WTC11 (cell line): Measurements from ENCODE around the gene LDB2. TPM values are rescaled to one million over a fixed set of nuclear protein-coding genes. Genes with fewer than 3 reads are reported as not detected.
A peak's percentile ranks its signal among the peaks of the same experiment; 100 is the strongest.

Experiments used
- ATAC-seq: fragments of 200-7000 bp; cut with Tn5 transposase; 2 replicates; pipeline ENCODE4 v1.10.0; 2021; ENCODE audit warnings: mild to moderate bottlenecking, moderate library complexity
- CTCF ChIA-PET: fragments of 300-600 bp; sonication (Branson Sonifier 250); formaldehyde crosslinking; loops from one replicate; lab custom pipeline; 2021; ENCODE audit warnings: antibody characterized with exemption; lab: Charles Lee
- POLR2A ChIA-PET: fragments of 350-600 bp; sonication (Branson Sonifier 250); formaldehyde crosslinking; loops from one replicate; lab custom pipeline; 2021; ENCODE audit warnings: antibody characterized with exemption; lab: Charles Lee
- DNase-seq: peaks from one replicate; pipeline ENCODE4 v3.0.0; 2021; ENCODE audit warnings: low spot score
- H3K27ac Mint-ChIP-seq: 2 replicates; pipeline ENCODE4 v1.8.0; 2021; ENCODE audit warnings: mixed read lengths
- H3K27me3 Mint-ChIP-seq: 2 replicates; pipeline ENCODE4 v1.8.0; 2021; ENCODE audit warnings: low read depth, mild to moderate bottlenecking, moderate library complexity, mixed read lengths
- H3K36me3 Mint-ChIP-seq: 2 replicates; pipeline ENCODE4 v1.8.0; 2021; ENCODE audit warnings: mixed read lengths
- H3K4me1 Mint-ChIP-seq: 2 replicates; pipeline ENCODE4 v1.8.0; 2022; ENCODE audit warnings: mixed read lengths
- H3K4me3 Mint-ChIP-seq: 2 replicates; pipeline ENCODE4 v1.8.0; 2021; ENCODE audit warnings: mild to moderate bottlenecking, moderate library complexity, mixed read lengths
- H3K9me3 Mint-ChIP-seq: 2 replicates; pipeline ENCODE4 v1.8.0; 2021; ENCODE audit warnings: mixed read lengths
- CREB1 ChIP-seq: sonication (generic); formaldehyde crosslinking; IDR thresholded peaks from 2 replicates; pipeline ENCODE4 v1.8.0; 2023; ENCODE audit warnings: mild to moderate bottlenecking, missing genetic modification reagents
- ESRRA ChIP-seq: sonication (generic); formaldehyde crosslinking; IDR thresholded peaks from 2 replicates; pipeline ENCODE4 v1.8.1; 2022; ENCODE audit warnings: mild to moderate bottlenecking, missing genetic modification reagents, borderline replicate concordance
- FOXP4 ChIP-seq: sonication (generic); formaldehyde crosslinking; IDR thresholded peaks from 2 replicates; pipeline ENCODE4 v1.8.0; 2022; ENCODE audit warnings: mild to moderate bottlenecking, missing genetic modification reagents
- IRF1 ChIP-seq: sonication (generic); formaldehyde crosslinking; IDR thresholded peaks from 2 replicates; pipeline ENCODE4 v1.8.0; 2023; ENCODE audit warnings: missing genetic modification reagents
- IRF2 ChIP-seq: sonication (generic); formaldehyde crosslinking; IDR thresholded peaks from 2 replicates; pipeline ENCODE4 v1.8.0; 2022; ENCODE audit warnings: low read depth, missing genetic modification reagents, borderline replicate concordance
- KAT7 ChIP-seq: sonication (generic); formaldehyde crosslinking; IDR thresholded peaks from 2 replicates; pipeline ENCODE4 v1.8.1; 2023; ENCODE audit warnings: missing genetic modification reagents, mild to moderate bottlenecking, borderline replicate concordance
- OVOL2 ChIP-seq: fragments of 250-450 bp; sonication (Bioruptor Pico); IDR thresholded peaks from 2 replicates; pipeline ENCODE4 v1.9.0; 2021; ENCODE audit warnings: mild to moderate bottlenecking, borderline replicate concordance
- PREB ChIP-seq: sonication (generic); formaldehyde crosslinking; IDR thresholded peaks from 2 replicates; pipeline ENCODE4 v1.8.1; 2022; ENCODE audit warnings: mild to moderate bottlenecking, missing genetic modification reagents, moderate library complexity, borderline replicate concordance
- SMAD3 ChIP-seq: sonication (generic); formaldehyde crosslinking; IDR thresholded peaks from 2 replicates; pipeline ENCODE4 v1.8.0; 2022; ENCODE audit warnings: missing genetic modification reagents, mild to moderate bottlenecking, borderline replicate concordance
- SMAD4 ChIP-seq: sonication (generic); formaldehyde crosslinking; IDR thresholded peaks from 2 replicates; pipeline ENCODE4 v1.8.0; 2022; ENCODE audit warnings: mild to moderate bottlenecking, missing genetic modification reagents
- TEAD1 ChIP-seq: sonication (generic); formaldehyde crosslinking; IDR thresholded peaks from 2 replicates; pipeline ENCODE4 v1.8.0; 2022; ENCODE audit warnings: mild to moderate bottlenecking, missing genetic modification reagents
- TEAD4 ChIP-seq: sonication (generic); formaldehyde crosslinking; IDR thresholded peaks from 2 replicates; pipeline ENCODE4 v1.8.0; 2022; ENCODE audit warnings: mild to moderate bottlenecking, missing genetic modification reagents
- ZNF121 ChIP-seq: sonication (generic); formaldehyde crosslinking; IDR thresholded peaks from 2 replicates; pipeline ENCODE4 v1.8.0; 2023; ENCODE audit warnings: missing genetic modification reagents
- ZNF396 ChIP-seq: fragments of 250-450 bp; sonication (Bioruptor Pico); IDR thresholded peaks from 2 replicates; pipeline ENCODE4 v1.8.0; 2021; ENCODE audit warnings: mild to moderate bottlenecking, moderate library complexity, borderline replicate concordance
- ZNF423 ChIP-seq: fragments of 250-450 bp; sonication (Bioruptor Pico); IDR thresholded peaks from 2 replicates; pipeline ENCODE4 v2.1.2; 2022; ENCODE audit warnings: mild to moderate bottlenecking, moderate library complexity
- ZSCAN18 ChIP-seq: fragments of 250-450 bp; sonication (Bioruptor Pico); IDR thresholded peaks from 2 replicates; pipeline ENCODE4 v2.1.2; 2022; ENCODE audit warnings: mild to moderate bottlenecking, moderate library complexity
- total RNA-seq: library from RNA; stranded (reverse); gene quantifications from 3 replicates; pipeline ENCODE4 v1.2.3, GENCODE V29; 2021
- TF ChIP-seq, protein P1 (sequence below): sonication (generic); formaldehyde crosslinking; IDR thresholded peaks from 2 replicates; pipeline ENCODE4 v1.8.1; 2022; ENCODE audit warnings: missing genetic modification reagents, borderline replicate concordance
- TF ChIP-seq, protein P2 (sequence below): sonication (generic); formaldehyde crosslinking; IDR thresholded peaks from 2 replicates; pipeline ENCODE4 v1.8.0; 2022; ENCODE audit warnings: missing genetic modification reagents
- TF ChIP-seq, protein P3 (sequence below): sonication (generic); formaldehyde crosslinking; IDR thresholded peaks from 2 replicates; pipeline ENCODE4 v1.8.1; 2023; ENCODE audit warnings: mild to moderate bottlenecking, missing genetic modification reagents
- TF ChIP-seq, protein P4 (sequence below): sonication (generic); formaldehyde crosslinking; IDR thresholded peaks from 2 replicates; pipeline ENCODE4 v1.8.1; 2023; ENCODE audit warnings: mild to moderate bottlenecking, missing genetic modification reagents, moderate library complexity

The LDB2 gene
- total RNA-seq, 1 experiment from 2014 or later: 62.4 TPM

DNA sequence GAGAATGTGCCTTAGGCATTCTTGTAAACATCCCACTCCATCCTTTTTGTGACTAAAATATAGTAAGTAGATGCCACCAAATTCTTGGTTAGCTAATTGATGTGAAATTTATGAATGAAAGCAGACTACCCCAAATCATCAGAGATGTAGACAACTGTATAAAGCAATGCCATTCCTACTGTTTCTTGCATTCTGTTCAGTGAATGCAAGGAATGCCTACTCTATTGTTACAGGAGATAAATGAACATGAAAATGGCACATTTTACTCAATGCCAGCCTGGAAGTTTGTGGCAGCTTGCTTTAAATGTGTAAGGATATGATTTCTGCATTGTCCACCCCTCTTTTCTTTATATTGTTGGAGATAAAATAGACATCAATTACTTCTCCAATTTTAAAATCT is 317.9 kb downstream of the LDB2 start:
- ChIA-PET POLR2A (no interaction called here), CTCF (no interaction called here)
- Mint-ChIP-seq H3K4me3 (no peak overlapping the region), H3K4me1 (no peaks in the 10 kb centered on the region), H3K27me3 (no peaks in the 10 kb centered on the region), H3K36me3 (peaks cover 29% of the 10 kb centered on the region), H3K9me3 (no peaks in the 10 kb centered on the region), H3K27ac (no peak overlapping the region)
- TF ChIP-seq KAT7 (no peak), ZNF423 (CRISPR knock-in tag) (no peak), SMAD3 (CRISPR knock-in tag) (no peak), SMAD4 (CRISPR knock-in tag) (no peak), ZSCAN18 (CRISPR knock-in tag) (no peak), IRF1 (no peak), TEAD4 (CRISPR knock-in tag) (no peak), CREB1 (CRISPR knock-in tag) (no peak), ESRRA (no peak), ZNF121 (CRISPR knock-in tag) (no peak), PREB (CRISPR knock-in tag) (no peak), IRF2 (CRISPR knock-in tag) (no peak)
- TF ChIP-seq, protein P1, sequence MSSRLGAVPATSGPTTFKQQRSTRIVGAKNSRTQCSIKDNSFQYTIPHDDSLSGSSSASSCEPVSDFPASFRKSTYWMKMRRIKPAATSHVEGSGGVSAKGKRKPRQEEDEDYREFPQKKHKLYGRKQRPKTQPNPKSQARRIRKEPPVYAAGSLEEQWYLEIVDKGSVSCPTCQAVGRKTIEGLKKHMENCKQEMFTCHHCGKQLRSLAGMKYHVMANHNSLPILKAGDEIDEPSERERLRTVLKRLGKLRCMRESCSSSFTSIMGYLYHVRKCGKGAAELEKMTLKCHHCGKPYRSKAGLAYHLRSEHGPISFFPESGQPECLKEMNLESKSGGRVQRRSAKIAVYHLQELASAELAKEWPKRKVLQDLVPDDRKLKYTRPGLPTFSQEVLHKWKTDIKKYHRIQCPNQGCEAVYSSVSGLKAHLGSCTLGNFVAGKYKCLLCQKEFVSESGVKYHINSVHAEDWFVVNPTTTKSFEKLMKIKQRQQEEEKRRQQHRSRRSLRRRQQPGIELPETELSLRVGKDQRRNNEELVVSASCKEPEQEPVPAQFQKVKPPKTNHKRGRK (CRISPR knock-in tag): no peak
- TF ChIP-seq, protein P2, sequence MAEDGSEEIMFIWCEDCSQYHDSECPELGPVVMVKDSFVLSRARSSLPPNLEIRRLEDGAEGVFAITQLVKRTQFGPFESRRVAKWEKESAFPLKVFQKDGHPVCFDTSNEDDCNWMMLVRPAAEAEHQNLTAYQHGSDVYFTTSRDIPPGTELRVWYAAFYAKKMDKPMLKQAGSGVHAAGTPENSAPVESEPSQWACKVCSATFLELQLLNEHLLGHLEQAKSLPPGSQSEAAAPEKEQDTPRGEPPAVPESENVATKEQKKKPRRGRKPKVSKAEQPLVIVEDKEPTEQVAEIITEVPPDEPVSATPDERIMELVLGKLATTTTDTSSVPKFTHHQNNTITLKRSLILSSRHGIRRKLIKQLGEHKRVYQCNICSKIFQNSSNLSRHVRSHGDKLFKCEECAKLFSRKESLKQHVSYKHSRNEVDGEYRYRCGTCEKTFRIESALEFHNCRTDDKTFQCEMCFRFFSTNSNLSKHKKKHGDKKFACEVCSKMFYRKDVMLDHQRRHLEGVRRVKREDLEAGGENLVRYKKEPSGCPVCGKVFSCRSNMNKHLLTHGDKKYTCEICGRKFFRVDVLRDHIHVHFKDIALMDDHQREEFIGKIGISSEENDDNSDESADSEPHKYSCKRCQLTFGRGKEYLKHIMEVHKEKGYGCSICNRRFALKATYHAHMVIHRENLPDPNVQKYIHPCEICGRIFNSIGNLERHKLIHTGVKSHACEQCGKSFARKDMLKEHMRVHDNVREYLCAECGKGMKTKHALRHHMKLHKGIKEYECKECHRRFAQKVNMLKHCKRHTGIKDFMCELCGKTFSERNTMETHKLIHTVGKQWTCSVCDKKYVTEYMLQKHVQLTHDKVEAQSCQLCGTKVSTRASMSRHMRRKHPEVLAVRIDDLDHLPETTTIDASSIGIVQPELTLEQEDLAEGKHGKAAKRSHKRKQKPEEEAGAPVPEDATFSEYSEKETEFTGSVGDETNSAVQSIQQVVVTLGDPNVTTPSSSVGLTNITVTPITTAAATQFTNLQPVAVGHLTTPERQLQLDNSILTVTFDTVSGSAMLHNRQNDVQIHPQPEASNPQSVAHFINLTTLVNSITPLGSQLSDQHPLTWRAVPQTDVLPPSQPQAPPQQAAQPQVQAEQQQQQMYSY (CRISPR knock-in tag): no peak
- ATAC-seq (no peak), DNase-seq (no peak)

DNA sequence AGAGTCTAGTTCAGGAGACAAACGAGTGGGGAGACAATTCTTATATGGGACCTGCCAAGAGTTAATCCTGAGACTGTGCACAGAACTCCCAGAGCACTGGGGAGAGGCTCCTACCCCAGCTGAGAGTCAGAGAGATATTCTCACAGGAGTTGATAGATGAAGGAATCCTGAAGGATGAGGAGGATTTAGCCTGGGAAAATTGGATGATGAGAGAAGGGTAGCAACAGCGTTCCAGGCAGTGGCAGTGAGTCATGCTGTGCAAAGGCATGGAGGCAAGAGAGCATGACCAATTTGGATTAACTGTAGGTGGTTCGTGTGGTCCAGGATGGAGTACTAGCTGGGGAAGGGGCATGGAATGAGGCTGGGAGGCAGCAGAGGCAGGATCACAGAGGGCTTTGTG is 318.6 kb downstream of the LDB2 start:
- Mint-ChIP-seq H3K9me3 (no peaks in the 10 kb centered on the region), H3K27ac (0 out of 2 replicates have a peak overlapping the region, but pooled peaks have one; percentile 10), H3K4me1 (no peaks in the 10 kb centered on the region), H3K4me3 (no peak overlapping the region), H3K27me3 (no peaks in the 10 kb centered on the region), H3K36me3 (peaks cover 29% of the 10 kb centered on the region)
- no peak for TF ChIP-seq FOXP4
- TF ChIP-seq, protein P3, sequence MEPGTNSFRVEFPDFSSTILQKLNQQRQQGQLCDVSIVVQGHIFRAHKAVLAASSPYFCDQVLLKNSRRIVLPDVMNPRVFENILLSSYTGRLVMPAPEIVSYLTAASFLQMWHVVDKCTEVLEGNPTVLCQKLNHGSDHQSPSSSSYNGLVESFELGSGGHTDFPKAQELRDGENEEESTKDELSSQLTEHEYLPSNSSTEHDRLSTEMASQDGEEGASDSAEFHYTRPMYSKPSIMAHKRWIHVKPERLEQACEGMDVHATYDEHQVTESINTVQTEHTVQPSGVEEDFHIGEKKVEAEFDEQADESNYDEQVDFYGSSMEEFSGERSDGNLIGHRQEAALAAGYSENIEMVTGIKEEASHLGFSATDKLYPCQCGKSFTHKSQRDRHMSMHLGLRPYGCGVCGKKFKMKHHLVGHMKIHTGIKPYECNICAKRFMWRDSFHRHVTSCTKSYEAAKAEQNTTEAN (CRISPR knock-in tag): no peak
- TF ChIP-seq, protein P4, sequence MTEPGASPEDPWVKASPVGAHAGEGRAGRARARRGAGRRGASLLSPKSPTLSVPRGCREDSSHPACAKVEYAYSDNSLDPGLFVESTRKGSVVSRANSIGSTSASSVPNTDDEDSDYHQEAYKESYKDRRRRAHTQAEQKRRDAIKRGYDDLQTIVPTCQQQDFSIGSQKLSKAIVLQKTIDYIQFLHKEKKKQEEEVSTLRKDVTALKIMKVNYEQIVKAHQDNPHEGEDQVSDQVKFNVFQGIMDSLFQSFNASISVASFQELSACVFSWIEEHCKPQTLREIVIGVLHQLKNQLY: no peak
- TF ChIP-seq TEAD1 (CRISPR knock-in tag): no peak
- TF ChIP-seq OVOL2 (CRISPR knock-in tag): no peak
- no peak for TF ChIP-seq ZNF396 (CRISPR knock-in tag)
- ChIA-PET CTCF (no interaction called here), POLR2A (no interaction called here)
- ATAC-seq (no peak), DNase-seq (no peak)
